Stimulated activated naive CD8-positive, alpha-beta T cell treated with anti-CD3 and anti-CD28 coated beads, Interleukin-15, Interleukin-2, amounts not matched to agents 100 U/mL and 50 U/mL, for 24 hours (primary cell): Measurements from ENCODE around the gene KCNJ15.

Experiments
- ATAC-seq: fragments of 150-1000 bp; cut with Tn5 transposase; one replicate; pipeline ENCODE4 v1.10.0; 2021
- DNase-seq: peaks from one replicate; pipeline ENCODE4 v3.0.0; 2021

The KCNJ15 gene

GRCh38 chr21:38299671-38300070 is 42.9 kb downstream of the KCNJ15 start:
- no peak for ATAC-seq
- DNase-seq, result no peak

GRCh38 chr21:38300141-38300578 is 43.4 kb downstream of the KCNJ15 start:
- DNase-seq (no peak), ATAC-seq (no peak)

GRCh38 chr21:38301321-38302214 is 44.8 kb downstream of the KCNJ15 start:
- no peak for ATAC-seq
- DNase-seq, result no peak

- ATAC-seq, result no peak
These were observed 46.5 kb downstream of the KCNJ15 start for GRCh38 chr21:38303300-38303699.

GRCh38 chr21:38306433-38307141 is 49.8 kb downstream of the KCNJ15 start:
- ATAC-seq (no peak), DNase-seq (no peak)

More at GRCh38 chr21:38303300-38303699, 46.5 kb downstream of the KCNJ15 start:
- DNase-seq, result no peak

GRCh38 chr21:38307771-38308531 is 51.2 kb downstream of the KCNJ15 start:
- ATAC-seq (no peak), DNase-seq (no peak)

- DNase-seq (no peak), ATAC-seq (no peak)
These were observed 51.8 kb downstream of the KCNJ15 start for GRCh38 chr21:38308532-38309119.

GRCh38 chr21:38310646-38311485 is 54.1 kb downstream of the KCNJ15 start:
- ATAC-seq (no peak), DNase-seq (no peak)

GRCh38 chr21:38311765-38312164 is 55.0 kb downstream of the KCNJ15 start:
- no peak for ATAC-seq

GRCh38 chr21:38312822-38313221 is 56.0 kb downstream of the KCNJ15 start:
- no peak for ATAC-seq
- no peak for DNase-seq

More at GRCh38 chr21:38311765-38312164, 55.0 kb downstream of the KCNJ15 start:
- DNase-seq, result no peak

- DNase-seq, result no peak
- ATAC-seq, result no peak
These were observed 57.8 kb downstream of the KCNJ15 start for GRCh38 chr21:38314558-38314957.

GRCh38 chr21:38315122-38315521 is 58.3 kb downstream of the KCNJ15 start:
- DNase-seq, result no peak

GRCh38 chr21:38319781-38320180 is 63.0 kb downstream of the KCNJ15 start:
- DNase-seq (no peak), ATAC-seq (no peak)

More at GRCh38 chr21:38315122-38315521, 58.3 kb downstream of the KCNJ15 start:
- ATAC-seq, result no peak

GRCh38 chr21:38321568-38321967 is 64.8 kb downstream of the KCNJ15 start:
- no peak for ATAC-seq
- no peak for DNase-seq

- DNase-seq, result no peak
- no peak for ATAC-seq
These were observed 65.6 kb downstream of the KCNJ15 start for GRCh38 chr21:38322311-38322950.

- DNase-seq (no peak), ATAC-seq (no peak)
These were observed 67.1 kb downstream of the KCNJ15 start for GRCh38 chr21:38323721-38324531.

GRCh38 chr21:38325216-38325615 is 68.4 kb downstream of the KCNJ15 start:
- ATAC-seq (no peak), DNase-seq (no peak)

- no peak for ATAC-seq
These were observed 69.1 kb downstream of the KCNJ15 start for GRCh38 chr21:38325731-38326420.

GRCh38 chr21:38326429-38326828 is 69.6 kb downstream of the KCNJ15 start:
- no peak for DNase-seq
- no peak for ATAC-seq

More at GRCh38 chr21:38325731-38326420, 69.1 kb downstream of the KCNJ15 start:
- no peak for DNase-seq
